NCI-H345 treated with DMSO at 0.1 percent for 48 hours (cell line): ENCODE data around the gene HOTAIR.

Source experiments
- DNase-seq: peaks from one replicate; lab custom pipeline; 2025; ENCODE audit not compliant: unreplicated experiment; lab: John Stamatoyannopoulos, UW

HOTAIR gene

DNA sequence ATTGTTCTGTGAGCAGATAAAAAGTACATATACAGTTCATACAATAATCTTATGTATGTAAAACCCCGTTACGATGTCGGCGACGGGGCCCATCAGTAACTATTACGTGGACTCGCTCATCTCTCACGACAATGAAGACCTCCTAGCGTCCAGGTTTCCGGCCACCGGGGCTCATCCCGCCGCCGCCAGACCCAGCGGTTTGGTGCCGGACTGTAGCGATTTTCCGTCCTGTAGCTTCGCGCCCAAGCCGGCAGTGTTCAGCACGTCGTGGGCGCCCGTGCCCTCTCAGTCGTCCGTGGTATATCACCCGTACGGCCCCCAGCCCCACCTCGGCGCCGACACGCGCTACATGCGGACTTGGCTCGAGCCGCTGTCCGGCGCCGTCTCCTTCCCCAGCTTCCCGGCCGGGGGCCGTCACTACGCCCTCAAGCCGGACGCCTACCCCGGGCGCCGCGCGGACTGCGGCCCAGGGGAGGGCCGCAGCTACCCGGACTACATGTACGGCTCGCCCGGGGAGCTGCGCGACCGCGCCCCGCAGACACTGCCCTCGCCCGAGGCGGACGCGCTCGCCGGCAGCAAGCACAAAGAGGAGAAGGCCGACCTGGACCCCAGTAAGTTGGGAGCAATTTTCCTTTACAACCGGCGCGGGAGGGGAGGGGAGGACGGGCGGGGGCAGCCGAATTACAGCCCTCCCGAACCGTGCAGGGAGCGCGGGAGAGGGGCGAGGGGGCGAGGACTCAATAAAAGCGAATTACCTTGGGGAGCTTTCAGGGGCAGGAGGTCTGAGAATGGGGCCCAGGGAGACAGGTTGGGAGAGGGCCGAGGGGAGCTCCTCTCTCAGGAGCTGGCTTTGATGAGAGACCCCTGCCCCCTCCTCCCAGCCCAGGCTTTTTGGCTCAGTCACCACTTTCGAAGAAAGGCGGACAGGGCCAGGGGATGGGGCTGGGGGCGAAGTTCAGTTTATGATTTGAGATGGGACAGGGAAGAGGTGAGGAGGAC lies 25.7 kb upstream of the HOTAIR start, which contains the start of gene HOXC9:
TSS of gene HOXC9 (plus strand) at position 46 of the 999 bp plus-strand sequence. CDS start at position 74, 28 bp downstream.
- DNase-seq, result no peak

- DNase-seq, result peak; percentile 29
These were observed 24.9 kb upstream of the HOTAIR start for GRCh38 chr12:53999559-54000115.

DNA sequence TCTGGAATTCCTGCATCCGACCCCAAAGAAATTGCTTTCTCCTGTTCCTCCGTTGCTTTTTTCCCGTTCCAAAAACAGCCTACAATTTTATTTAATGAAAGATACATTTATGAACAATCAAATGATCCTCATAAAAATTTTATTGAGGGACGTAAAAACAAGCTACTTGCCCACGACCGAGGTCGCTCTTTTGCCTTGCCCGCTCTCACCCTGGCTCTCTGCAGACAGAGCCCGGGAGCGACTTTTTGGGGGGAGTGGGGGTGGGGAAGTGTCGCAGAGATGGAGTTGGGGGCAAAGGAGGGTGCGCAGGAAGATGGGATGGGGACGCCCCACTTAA lies 24.1 kb upstream of the HOTAIR start:
- DNase-seq, result no peak

DNA sequence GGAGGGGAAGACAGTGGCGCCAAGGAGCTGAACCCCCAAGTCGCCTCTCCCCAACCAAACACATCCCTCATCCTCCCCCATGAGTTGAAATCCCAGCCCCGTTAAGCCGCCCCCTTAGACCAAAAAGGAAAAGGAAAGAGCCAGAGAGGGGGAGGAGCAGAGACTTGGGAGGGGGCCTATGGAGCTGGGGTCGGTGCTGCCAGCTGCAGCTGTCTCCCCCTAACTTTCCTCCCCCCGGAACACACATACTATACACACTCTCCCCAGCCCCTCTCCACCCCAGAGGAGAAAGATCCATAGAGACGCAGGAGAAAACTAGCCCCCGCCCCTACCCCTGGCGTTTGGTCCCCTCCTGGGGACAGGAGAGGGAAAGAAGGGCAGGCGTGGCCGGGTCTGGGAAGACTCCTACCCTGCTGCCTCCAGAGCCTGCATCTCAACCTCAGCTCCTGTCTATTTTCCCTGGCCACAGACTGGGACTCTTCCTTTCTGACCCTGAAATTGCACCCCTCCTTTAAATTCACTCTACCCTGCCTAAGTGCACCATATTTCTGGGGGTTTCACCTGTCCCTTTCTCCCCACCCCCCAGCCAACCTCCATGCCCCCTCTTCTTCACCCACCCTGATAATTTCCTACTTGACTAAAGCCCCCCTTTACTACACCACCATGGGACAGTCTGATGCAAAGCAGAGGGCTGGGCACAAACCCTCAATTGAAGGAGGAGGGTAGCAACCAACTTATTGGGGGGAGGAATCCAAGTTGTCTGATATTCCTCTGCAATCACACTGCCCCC lies 23.6 kb upstream of the HOTAIR start:
- no peak for DNase-seq

GRCh38 chr12:53997204-53998109 lies 22.7 kb upstream of the HOTAIR start:
- DNase-seq, result no peak

GRCh38 chr12:53996240-53997203 lies 21.8 kb upstream of the HOTAIR start:
- no peak for DNase-seq

- no peak for DNase-seq
These were observed 20.9 kb upstream of the HOTAIR start for GRCh38 chr12:53995378-53996239.

GRCh38 chr12:53995002-53995377 lies 20.2 kb upstream of the HOTAIR start:
- DNase-seq, result no peak

DNA sequence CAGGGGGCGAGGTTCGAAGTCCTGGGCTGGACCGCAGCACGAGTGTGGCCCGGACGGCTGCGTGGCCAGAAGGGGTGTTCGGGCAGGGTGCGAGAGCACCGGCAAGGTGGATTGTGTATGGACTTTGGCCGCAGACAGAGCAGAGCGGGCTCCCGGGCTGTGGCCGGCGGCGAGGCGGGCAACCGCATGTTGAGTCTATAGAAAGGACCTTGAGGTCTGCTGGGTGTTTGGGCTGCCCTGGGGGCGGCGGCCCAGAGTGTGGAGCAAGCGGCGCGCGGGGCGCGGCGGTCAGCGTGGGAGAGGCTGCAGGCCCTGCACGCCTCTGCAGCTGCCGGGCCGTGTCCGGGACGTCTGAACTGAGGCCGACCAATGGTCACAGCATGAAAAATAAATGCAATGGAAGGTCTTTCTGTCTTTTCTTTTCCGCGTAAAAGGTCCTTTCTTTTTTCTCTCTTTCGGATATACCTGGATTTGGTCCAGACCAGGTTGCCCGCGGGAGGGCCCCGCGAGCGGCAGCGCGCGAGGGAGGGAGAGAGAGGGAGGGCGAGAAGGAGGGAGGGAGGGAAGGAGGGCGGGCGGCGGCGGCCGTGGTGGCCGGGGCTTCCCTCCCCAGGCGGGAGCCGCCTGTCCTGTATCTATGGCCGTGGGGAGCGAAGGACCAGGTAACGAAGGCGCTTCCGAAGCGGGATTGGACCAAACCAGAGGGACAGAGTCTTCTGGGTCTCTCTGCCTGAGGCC lies 19.7 kb upstream of the HOTAIR start:
- DNase-seq, result no peak

DNA sequence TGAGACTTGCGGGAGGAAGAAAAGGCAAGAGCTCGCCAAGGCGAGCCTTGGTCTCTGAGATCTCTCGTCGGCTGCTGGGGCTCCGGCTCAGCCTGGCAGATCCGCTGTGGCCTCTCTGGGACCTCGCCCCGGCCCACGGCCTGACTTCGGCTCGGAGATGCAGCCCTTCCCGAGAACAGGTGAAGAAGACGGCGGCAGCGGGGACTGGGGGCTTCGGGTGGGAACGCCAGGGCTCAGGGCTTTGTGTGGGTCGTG lies 19.2 kb upstream of the HOTAIR start:
- DNase-seq, result no peak

DNA sequence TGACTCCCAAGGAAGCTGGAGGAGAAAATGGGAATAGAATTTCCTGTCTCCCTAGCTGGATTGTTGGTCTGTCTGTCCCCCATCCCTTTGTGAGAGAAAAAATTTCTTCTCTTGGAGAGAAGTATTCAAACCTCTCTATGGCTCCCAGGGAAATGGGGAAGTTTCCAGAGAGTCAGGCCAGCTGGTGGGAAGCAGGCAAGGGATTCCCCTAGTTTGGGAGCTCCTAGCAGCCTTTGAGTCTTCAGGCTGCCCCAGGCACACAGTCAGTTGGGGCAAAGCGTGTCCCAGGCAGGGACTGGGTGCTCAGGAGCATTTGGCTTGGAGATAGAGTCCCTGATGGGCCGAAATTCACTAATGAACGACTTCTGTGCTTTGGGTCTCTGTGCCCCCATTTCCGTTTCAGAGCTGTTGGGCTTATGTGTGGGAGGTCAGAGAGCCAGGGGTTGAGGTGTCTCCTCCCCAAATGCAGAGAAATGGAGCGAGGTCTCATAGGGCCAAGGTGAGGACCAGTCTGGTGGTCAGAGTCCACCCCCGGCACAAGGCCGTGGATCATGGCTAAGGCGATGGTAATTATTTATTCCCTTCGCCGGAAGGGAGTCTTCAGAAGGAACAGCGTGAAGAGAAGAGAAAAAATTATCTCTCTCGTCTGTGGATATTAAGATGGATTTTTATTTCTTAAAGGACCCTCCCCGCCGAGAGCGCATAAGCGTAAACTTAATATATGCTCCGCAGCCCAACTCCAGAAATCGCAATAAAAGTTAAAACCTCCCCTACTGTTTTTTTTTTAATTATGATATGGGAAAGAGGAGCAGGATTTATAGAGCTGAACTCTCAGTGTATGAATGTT lies 18.6 kb upstream of the HOTAIR start:
- DNase-seq, result no peak

GRCh38 chr12:53992377-53992889 lies 17.7 kb upstream of the HOTAIR start:
- DNase-seq, result no peak

- no peak for DNase-seq
These were observed 16.3 kb upstream of the HOTAIR start for GRCh38 chr12:53991077-53991460.

DNA sequence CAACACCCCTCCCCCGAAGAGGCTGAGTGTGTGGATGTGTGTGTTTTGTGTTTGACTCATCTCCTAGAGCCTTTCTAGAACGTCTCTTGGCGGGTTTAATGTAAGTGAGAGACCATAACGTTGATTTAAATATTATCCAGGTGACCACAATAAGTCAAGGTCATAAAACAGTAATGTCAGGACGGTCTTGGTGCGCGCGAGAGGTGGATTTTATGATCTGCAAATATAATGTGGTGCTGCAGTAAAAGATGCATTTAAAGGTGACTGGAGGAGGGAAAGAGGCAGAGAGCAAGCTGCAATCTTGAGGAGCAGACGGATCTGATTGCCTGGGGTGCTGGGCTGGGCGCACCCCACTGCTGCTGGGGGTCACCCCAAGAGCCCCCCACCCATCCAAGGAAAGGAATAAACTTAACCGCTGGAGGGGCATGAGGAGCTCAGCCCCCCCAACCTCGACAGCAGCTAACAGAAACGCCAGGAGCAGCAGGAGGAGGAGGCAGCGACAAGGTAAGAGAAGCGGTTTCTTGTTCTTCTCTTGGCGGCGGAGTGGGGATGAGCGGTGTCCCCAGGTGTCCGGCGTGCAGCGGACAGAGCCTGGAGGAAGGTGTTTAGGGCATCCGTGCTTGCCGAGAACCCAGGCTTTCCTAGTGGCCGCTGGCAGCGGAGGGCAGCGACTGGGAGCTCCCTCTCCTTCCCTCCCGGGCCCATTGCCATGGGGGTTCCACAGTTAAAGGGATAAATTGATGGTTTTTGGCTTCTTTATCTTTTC lies 15.7 kb upstream of the HOTAIR start:
- DNase-seq, result no peak

- DNase-seq, result no peak
These were observed 14.7 kb upstream of the HOTAIR start for GRCh38 chr12:53989227-53990113.
